Natural killer cell treated with Interleukin-12 subunit alpha and Interleukin-12 subunit beta and Interleukin-15 and Interleukin-18, amount 100 ng/mL, for 72 hours (primary cell): Measurements from ENCODE around the gene PLEKHA7. TPM values are rescaled to one million over a fixed set of nuclear protein-coding genes. Genes with fewer than 3 reads are reported as not detected.
A peak's percentile ranks its signal among the peaks of the same experiment; 100 is the strongest.

Experiments
- ATAC-seq, 2 donors: fragments of 150-1000 bp; cut with Tn5 transposase in 1 of 2; sonication (Bioruptor Pico), chemical (Tn5 transposase) in 1 of 2; 2 replicates each; pipeline ENCODE4 v1.10.0; 2021
- DNase-seq: peaks from one replicate; pipeline ENCODE4 v3.0.0; 2022; ENCODE audit warnings: low spot score
- H3K27ac Mint-ChIP-seq, 2 donors: 1 replicate in 1 of 2; 2 replicates in 1 of 2; pipeline ENCODE4 v1.8.0; 2022; ENCODE audit warnings: mixed read lengths in 2 of 2, mild to moderate bottlenecking in 1 of 2, moderate library complexity in 1 of 2
- H3K27me3 Mint-ChIP-seq, 2 donors: 1 replicate in 1 of 2; 2 replicates in 1 of 2; pipeline ENCODE4 v1.8.0; 2022; ENCODE audit warnings: mixed read lengths in 2 of 2
- H3K36me3 Mint-ChIP-seq: one replicate; pipeline ENCODE4 v1.8.0; 2022; ENCODE audit warnings: mixed read lengths
- H3K4me1 Mint-ChIP-seq, 2 donors: 1 replicate in 1 of 2; 2 replicates in 1 of 2; pipeline ENCODE4 v1.8.0; 2022; ENCODE audit warnings: low read depth in 2 of 2, mixed read lengths in 2 of 2, mild to moderate bottlenecking in 1 of 2
- H3K4me3 Mint-ChIP-seq: one replicate; pipeline ENCODE4 v1.8.0; 2022; ENCODE audit warnings: mixed read lengths
- H3K9me3 Mint-ChIP-seq: 2 replicates; pipeline ENCODE4 v1.8.0; 2022; ENCODE audit warnings: mixed read lengths
- total RNA-seq, 2 donors: library from RNA; stranded (reverse); gene quantifications; one replicate each; pipeline ENCODE4 v1.2.3, GENCODE V29; 2022

Gene PLEKHA7
- total RNA-seq, 2 donors from 2014 or later = 0.10 to 0.84 TPM

GRCh38 chr11:16780698-16781550, 233.3 kb downstream of the PLEKHA7 start:
- Mint-ChIP-seq H3K27ac (no peak overlapping the region), H3K4me3 (no peak overlapping the region), H3K4me1 (no peaks in the 10 kb centered on the region), H3K9me3 (no peaks in the 10 kb centered on the region), H3K27me3 (no peaks in the 10 kb centered on the region), H3K36me3 (no peaks in the 10 kb centered on the region)
- DNase-seq (no peak), ATAC-seq (peak in 1 of 2 donors; percentile 29)

GRCh38 chr11:16780146-16780545, 234.1 kb downstream of the PLEKHA7 start:
- no peaks in the 10 kb centered on the region for H3K4me1 Mint-ChIP-seq
- H3K27me3 Mint-ChIP-seq = no peaks in the 10 kb centered on the region
- no peaks in the 10 kb centered on the region for H3K36me3 Mint-ChIP-seq
- ATAC-seq = no peak
- H3K27ac Mint-ChIP-seq = no peak overlapping the region
- H3K9me3 Mint-ChIP-seq = no peaks in the 10 kb centered on the region
- H3K4me3 Mint-ChIP-seq = no peak overlapping the region
- DNase-seq = peak; percentile 41

- DNase-seq (no peak), ATAC-seq (no peak)
- Mint-ChIP-seq H3K4me1 (no peaks in the 10 kb centered on the region), H3K36me3 (no peaks in the 10 kb centered on the region), H3K27me3 (peaks cover 0 to 2% of the 10 kb centered on the region in 2 donors), H3K4me3 (no peak overlapping the region), H3K27ac (no peak overlapping the region), H3K9me3 (no peaks in the 10 kb centered on the region)
Observed at GRCh38 chr11:16779436-16779835, 234.8 kb downstream of the PLEKHA7 start.

GRCh38 chr11:16778876-16779275, 235.3 kb downstream of the PLEKHA7 start:
- no peaks in the 10 kb centered on the region for H3K36me3 Mint-ChIP-seq
- ATAC-seq (no peak), DNase-seq (no peak)
- H3K27me3 Mint-ChIP-seq = peaks cover 0 to 2% of the 10 kb centered on the region in 2 donors
- H3K4me1 Mint-ChIP-seq = no peaks in the 10 kb centered on the region
- H3K27ac Mint-ChIP-seq = no peak overlapping the region
- H3K4me3 Mint-ChIP-seq = no peak overlapping the region
- H3K9me3 Mint-ChIP-seq = no peaks in the 10 kb centered on the region

- H3K27ac Mint-ChIP-seq = no peak overlapping the region
Observed at GRCh38 chr11:16778286-16778685, 235.9 kb downstream of the PLEKHA7 start.

GRCh38 chr11:16777613-16777975, 236.6 kb downstream of the PLEKHA7 start:
- no peaks in the 10 kb centered on the region for H3K9me3 Mint-ChIP-seq
- H3K36me3 Mint-ChIP-seq = no peaks in the 10 kb centered on the region
- no peak overlapping the region for H3K27ac Mint-ChIP-seq
- ATAC-seq (no peak), DNase-seq (no peak)
- H3K27me3 Mint-ChIP-seq = peaks cover 0 to 2% of the 10 kb centered on the region in 2 donors
- no peak overlapping the region for H3K4me3 Mint-ChIP-seq
- no peaks in the 10 kb centered on the region for H3K4me1 Mint-ChIP-seq

More at GRCh38 chr11:16778286-16778685, 235.9 kb downstream of the PLEKHA7 start:
- Mint-ChIP-seq H3K9me3 (no peaks in the 10 kb centered on the region), H3K36me3 (no peaks in the 10 kb centered on the region), H3K27me3 (peaks cover 0 to 2% of the 10 kb centered on the region in 2 donors), H3K4me1 (no peaks in the 10 kb centered on the region), H3K4me3 (no peak overlapping the region)
- ATAC-seq (no peak), DNase-seq (no peak)

- ATAC-seq = no peak
- H3K4me3 Mint-ChIP-seq = no peak overlapping the region
- no peaks in the 10 kb centered on the region for H3K9me3 Mint-ChIP-seq
- H3K36me3 Mint-ChIP-seq = no peaks in the 10 kb centered on the region
- H3K27me3 Mint-ChIP-seq = peaks cover 0 to 2% of the 10 kb centered on the region in 2 donors
- no peaks in the 10 kb centered on the region for H3K4me1 Mint-ChIP-seq
- no peak overlapping the region for H3K27ac Mint-ChIP-seq
- DNase-seq = no peak
Observed at GRCh38 chr11:16776711-16777612, 237.3 kb downstream of the PLEKHA7 start.

- peaks cover 0 to 2% of the 10 kb centered on the region in 2 donors for H3K27me3 Mint-ChIP-seq
- H3K4me1 Mint-ChIP-seq = no peaks in the 10 kb centered on the region
- H3K36me3 Mint-ChIP-seq = no peaks in the 10 kb centered on the region
- ATAC-seq = no peak
- H3K9me3 Mint-ChIP-seq = no peaks in the 10 kb centered on the region
- H3K27ac Mint-ChIP-seq = no peak overlapping the region
- DNase-seq = no peak
- H3K4me3 Mint-ChIP-seq = no peak overlapping the region
Observed at GRCh38 chr11:16775614-16776283, 238.5 kb downstream of the PLEKHA7 start.

- ATAC-seq (no peak), DNase-seq (no peak)
- Mint-ChIP-seq H3K4me3 (no peak overlapping the region), H3K27ac (no peak overlapping the region), H3K9me3 (no peaks in the 10 kb centered on the region), H3K4me1 (no peaks in the 10 kb centered on the region), H3K36me3 (no peaks in the 10 kb centered on the region), H3K27me3 (peaks cover 0 to 2% of the 10 kb centered on the region in 2 donors)
Observed at GRCh38 chr11:16774936-16775613, 239.1 kb downstream of the PLEKHA7 start.

GRCh38 chr11:16773981-16774935, 240.0 kb downstream of the PLEKHA7 start:
- peaks cover 0 to 2% of the 10 kb centered on the region in 2 donors for H3K27me3 Mint-ChIP-seq
- no peak overlapping the region for H3K4me3 Mint-ChIP-seq
- no peaks in the 10 kb centered on the region for H3K36me3 Mint-ChIP-seq
- H3K27ac Mint-ChIP-seq = no peak overlapping the region
- no peaks in the 10 kb centered on the region for H3K4me1 Mint-ChIP-seq
- ATAC-seq (no peak), DNase-seq (no peak)
- H3K9me3 Mint-ChIP-seq = no peaks in the 10 kb centered on the region

GRCh38 chr11:16772141-16772512, 242.1 kb downstream of the PLEKHA7 start:
- Mint-ChIP-seq H3K36me3 (no peaks in the 10 kb centered on the region), H3K27ac (no peak overlapping the region), H3K27me3 (peaks cover 0 to 2% of the 10 kb centered on the region in 2 donors), H3K4me1 (no peaks in the 10 kb centered on the region), H3K9me3 (no peaks in the 10 kb centered on the region), H3K4me3 (no peak overlapping the region)
- no peak for DNase-seq
- ATAC-seq = no peak

GRCh38 chr11:16771350-16772140, 242.7 kb downstream of the PLEKHA7 start:
- H3K27me3 Mint-ChIP-seq = peaks cover 0 to 2% of the 10 kb centered on the region in 2 donors
- no peak for ATAC-seq
- H3K4me3 Mint-ChIP-seq = no peak overlapping the region
- no peak overlapping the region for H3K27ac Mint-ChIP-seq
- DNase-seq = no peak
- no peaks in the 10 kb centered on the region for H3K9me3 Mint-ChIP-seq
- H3K36me3 Mint-ChIP-seq = no peaks in the 10 kb centered on the region
- no peaks in the 10 kb centered on the region for H3K4me1 Mint-ChIP-seq
